ENCODE measurements around the gene APBB1. TPM values are rescaled to one million over a fixed set of nuclear protein-coding genes. Genes with fewer than 3 reads are reported as not detected.

The APBB1 gene
- total and polyA plus RNA-seq, 10 of the 15 experiments (the other 5 are each of a cell fraction or from before 2014, with no cell fraction given): 0.31 to 10.6 (median 5.4) TPM

DNA sequence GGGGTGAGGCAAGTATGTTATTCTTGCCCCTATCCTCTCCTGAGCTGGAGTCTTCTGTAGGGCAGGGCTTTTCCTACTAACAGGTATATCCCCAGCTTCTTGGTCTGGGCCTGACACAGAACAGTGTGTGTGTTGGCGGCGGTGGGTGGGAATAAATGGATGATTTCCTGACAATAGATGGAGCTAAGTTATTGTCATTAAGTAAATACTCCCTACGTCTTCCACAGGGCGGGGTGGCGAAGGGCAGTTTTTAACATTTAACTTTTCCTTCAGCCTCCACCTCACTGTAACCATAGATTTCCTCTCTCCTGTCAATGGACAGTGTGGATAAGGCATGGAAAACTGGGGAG lies 40.3 kb downstream of the APBB1 start:
- intact Hi-C loops (cut with micrococcal nuclease; ENCODE audit: unreplicated experiment) (no loop called here), in situ Hi-C loops (cut with MboI) (no loop called here)
- Histone ChIP-seq H3K79me2 (ENCODE audit: control insufficient read depth, insufficient read depth, low read length) (no peaks in the 10 kb centered on the region), H3K9ac (ENCODE audit: control insufficient read depth, insufficient read depth, low read length) (no peak overlapping the region), H3K4me3 (no peak overlapping the region), H3K27ac (ENCODE audit: control insufficient read depth, insufficient read depth) (no peak overlapping the region), H4K20me1 (ENCODE audit: control insufficient read depth, insufficient read depth) (no peaks in the 10 kb centered on the region), H3K27me3 (replicated peaks in 1 of 2; ENCODE audit: control insufficient read depth in 2 of 2, insufficient read depth in 2 of 2, low read length in 1 of 2) (no peaks in the 10 kb centered on the region), H3K36me3 (ENCODE audit: control insufficient read depth in 2 of 2, insufficient read depth in 2 of 2, low read length in 1 of 2) (no peaks in the 10 kb centered on the region), H2AFZ (ENCODE audit: control insufficient read depth, low read depth, low read length) (peak overlapping the region; percentile 76; the same call in 1 of the 2 replicates), H3K4me2 (ENCODE audit: control insufficient read depth, insufficient read depth) (no peak overlapping the region), H3K4me1 (ENCODE audit: control insufficient read depth, insufficient read depth, low read length) (peaks cover 6% of the 10 kb centered on the region; the same call in 1 of the 2 replicates), H3K9me3 (replicated peaks; ENCODE audit: control insufficient read depth, insufficient read depth, low read length) (no peaks in the 10 kb centered on the region)
- SMC1A ChIA-PET (ENCODE audit: uncharacterized antibody, unreplicated experiment): interaction anchor here (0.6 to 9.5 kb wide), 49 partner anchors 10 to 359 kb away, joined by 3 to 293 read pairs (median 7); partner anchors contain the start of genes APBB1, ARFIP2, HPX and MRPL17
- no peak for FAIRE-seq
- TF ChIP-seq, protein P1, sequence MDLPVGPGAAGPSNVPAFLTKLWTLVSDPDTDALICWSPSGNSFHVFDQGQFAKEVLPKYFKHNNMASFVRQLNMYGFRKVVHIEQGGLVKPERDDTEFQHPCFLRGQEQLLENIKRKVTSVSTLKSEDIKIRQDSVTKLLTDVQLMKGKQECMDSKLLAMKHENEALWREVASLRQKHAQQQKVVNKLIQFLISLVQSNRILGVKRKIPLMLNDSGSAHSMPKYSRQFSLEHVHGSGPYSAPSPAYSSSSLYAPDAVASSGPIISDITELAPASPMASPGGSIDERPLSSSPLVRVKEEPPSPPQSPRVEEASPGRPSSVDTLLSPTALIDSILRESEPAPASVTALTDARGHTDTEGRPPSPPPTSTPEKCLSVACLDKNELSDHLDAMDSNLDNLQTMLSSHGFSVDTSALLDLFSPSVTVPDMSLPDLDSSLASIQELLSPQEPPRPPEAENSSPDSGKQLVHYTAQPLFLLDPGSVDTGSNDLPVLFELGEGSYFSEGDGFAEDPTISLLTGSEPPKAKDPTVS (IDR thresholded peaks at IDR 0.05; ENCODE audit: low read depth, low read length): no peak
- TF ChIP-seq JUND (IDR thresholded peaks at IDR 0.05; ENCODE audit: low read depth, low read length) (no peak), GABPA (IDR thresholded peaks at IDR 0.05; ENCODE audit: low read depth) (no peak), GATAD2B (conservative IDR thresholded peaks at IDR 0.05; ENCODE audit: low read depth) (no peak), SIX5 (IDR thresholded peaks at IDR 0.05; ENCODE audit: low read depth, low read length, severe bottlenecking) (no peak), NR2C1 (IDR thresholded peaks at IDR 0.05) (no peak), NR2F1 (conservative IDR thresholded peaks at IDR 0.05) (no peak), KLF5 (IDR thresholded peaks at IDR 0.05; ENCODE audit: partially characterized antibody) (no peak), KAT2A (conservative IDR thresholded peaks at IDR 0.05; ENCODE audit: control insufficient read depth, low read depth, low read length) (no peak), MYB (IDR thresholded peaks at IDR 0.05; ENCODE audit: borderline replicate concordance, low read depth, low read length) (no peak), EED (IDR thresholded peaks at IDR 0.05; ENCODE audit: low read depth) (no peak)
- TF ChIP-seq, protein P2, sequence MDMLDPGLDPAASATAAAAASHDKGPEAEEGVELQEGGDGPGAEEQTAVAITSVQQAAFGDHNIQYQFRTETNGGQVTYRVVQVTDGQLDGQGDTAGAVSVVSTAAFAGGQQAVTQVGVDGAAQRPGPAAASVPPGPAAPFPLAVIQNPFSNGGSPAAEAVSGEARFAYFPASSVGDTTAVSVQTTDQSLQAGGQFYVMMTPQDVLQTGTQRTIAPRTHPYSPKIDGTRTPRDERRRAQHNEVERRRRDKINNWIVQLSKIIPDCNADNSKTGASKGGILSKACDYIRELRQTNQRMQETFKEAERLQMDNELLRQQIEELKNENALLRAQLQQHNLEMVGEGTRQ (IDR thresholded peaks at IDR 0.05; ENCODE audit: borderline replicate concordance, low read depth, low read length): no peak
- TF ChIP-seq, protein P3, sequence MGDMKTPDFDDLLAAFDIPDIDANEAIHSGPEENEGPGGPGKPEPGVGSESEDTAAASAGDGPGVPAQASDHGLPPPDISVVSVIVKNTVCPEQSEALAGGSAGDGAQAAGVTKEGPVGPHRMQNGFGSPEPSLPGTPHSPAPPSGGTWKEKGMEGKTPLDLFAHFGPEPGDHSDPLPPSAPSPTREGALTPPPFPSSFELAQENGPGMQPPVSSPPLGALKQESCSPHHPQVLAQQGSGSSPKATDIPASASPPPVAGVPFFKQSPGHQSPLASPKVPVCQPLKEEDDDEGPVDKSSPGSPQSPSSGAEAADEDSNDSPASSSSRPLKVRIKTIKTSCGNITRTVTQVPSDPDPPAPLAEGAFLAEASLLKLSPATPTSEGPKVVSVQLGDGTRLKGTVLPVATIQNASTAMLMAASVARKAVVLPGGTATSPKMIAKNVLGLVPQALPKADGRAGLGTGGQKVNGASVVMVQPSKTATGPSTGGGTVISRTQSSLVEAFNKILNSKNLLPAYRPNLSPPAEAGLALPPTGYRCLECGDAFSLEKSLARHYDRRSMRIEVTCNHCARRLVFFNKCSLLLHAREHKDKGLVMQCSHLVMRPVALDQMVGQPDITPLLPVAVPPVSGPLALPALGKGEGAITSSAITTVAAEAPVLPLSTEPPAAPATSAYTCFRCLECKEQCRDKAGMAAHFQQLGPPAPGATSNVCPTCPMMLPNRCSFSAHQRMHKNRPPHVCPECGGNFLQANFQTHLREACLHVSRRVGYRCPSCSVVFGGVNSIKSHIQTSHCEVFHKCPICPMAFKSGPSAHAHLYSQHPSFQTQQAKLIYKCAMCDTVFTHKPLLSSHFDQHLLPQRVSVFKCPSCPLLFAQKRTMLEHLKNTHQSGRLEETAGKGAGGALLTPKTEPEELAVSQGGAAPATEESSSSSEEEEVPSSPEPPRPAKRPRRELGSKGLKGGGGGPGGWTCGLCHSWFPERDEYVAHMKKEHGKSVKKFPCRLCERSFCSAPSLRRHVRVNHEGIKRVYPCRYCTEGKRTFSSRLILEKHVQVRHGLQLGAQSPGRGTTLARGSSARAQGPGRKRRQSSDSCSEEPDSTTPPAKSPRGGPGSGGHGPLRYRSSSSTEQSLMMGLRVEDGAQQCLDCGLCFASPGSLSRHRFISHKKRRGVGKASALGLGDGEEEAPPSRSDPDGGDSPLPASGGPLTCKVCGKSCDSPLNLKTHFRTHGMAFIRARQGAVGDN (IDR thresholded peaks at IDR 0.05): no peak
- TF ChIP-seq, protein P4, sequence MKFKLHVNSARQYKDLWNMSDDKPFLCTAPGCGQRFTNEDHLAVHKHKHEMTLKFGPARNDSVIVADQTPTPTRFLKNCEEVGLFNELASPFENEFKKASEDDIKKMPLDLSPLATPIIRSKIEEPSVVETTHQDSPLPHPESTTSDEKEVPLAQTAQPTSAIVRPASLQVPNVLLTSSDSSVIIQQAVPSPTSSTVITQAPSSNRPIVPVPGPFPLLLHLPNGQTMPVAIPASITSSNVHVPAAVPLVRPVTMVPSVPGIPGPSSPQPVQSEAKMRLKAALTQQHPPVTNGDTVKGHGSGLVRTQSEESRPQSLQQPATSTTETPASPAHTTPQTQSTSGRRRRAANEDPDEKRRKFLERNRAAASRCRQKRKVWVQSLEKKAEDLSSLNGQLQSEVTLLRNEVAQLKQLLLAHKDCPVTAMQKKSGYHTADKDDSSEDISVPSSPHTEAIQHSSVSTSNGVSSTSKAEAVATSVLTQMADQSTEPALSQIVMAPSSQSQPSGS (IDR thresholded peaks at IDR 0.05; ENCODE audit: low read length): no peak
- no peak for DNase-seq (ENCODE audit: low read depth, low spot score)
- CTCF ChIA-PET: interaction anchor here (0.7 to 14.2 kb wide), 91 partner anchors 9 to 765 kb away, joined by 3 to 560 read pairs (median 5); partner anchors contain the start of genes APBB1, ARFIP2, DNHD1 and HPX
- POLR2A ChIA-PET: interaction anchor here (0.6 to 1.7 kb wide), 7 partner anchors 9 to 305 kb away, joined by 3 to 7 read pairs (median 5); partner anchors contain the start of genes MRPL17 and SMPD1
- no peak for ATAC-seq
- RAD21 ChIA-PET (ENCODE audit: unreplicated experiment): interaction anchor here (0.6 to 9.5 kb wide), 56 partner anchors 10 to 380 kb away, joined by 3 to 305 read pairs (median 4); partner anchors contain the start of genes ARFIP2, CAVIN3, HPX and ILK
- no TSS peak for BruUV-seq (replicated peaks)
- WGBS (ENCODE audit: insufficient coverage, insufficient replicate concordance, low lambda C conversion rate, missing lambda C conversion rate): 93% methylated on average over 5 of the region's 5 CpGs

Data from GM12878 (cell line).